Left lung (tissue), 10 donors: ENCODE measurements around the gene HERC3. TPM values are rescaled to one million over a fixed set of nuclear protein-coding genes. Genes with fewer than 3 reads are reported as not detected.

Experiments used
- ATAC-seq: fragments of 200-7000 bp; cut with Tn5 transposase; one replicate; pipeline ENCODE4 v1.9.1; 2020; ENCODE audit warnings: moderate library complexity
- DNase-seq, 4 donors: peaks; one replicate each; pipeline ENCODE4 v3.0.0-alpha.2; 2013 to 2020
- H3K27ac ChIP-seq, 2 donors: fragments of 200-600 bp; sonication (generic) in 1 of 2; one replicate each; pipeline versions ENCODE4 v1.5.0 to v1.8.0; 2020 to 2021
- H3K27me3 ChIP-seq, 2 donors: fragments of 200-600 bp; sonication (generic) in 1 of 2; one replicate each; pipeline versions ENCODE4 v1.5.0 to v1.8.0; 2020 to 2021
- H3K36me3 ChIP-seq, 2 donors: fragments of 200-600 bp; sonication (generic) in 1 of 2; one replicate each; pipeline versions ENCODE4 v1.5.0 to v1.8.0; 2020 to 2021
- H3K4me1 ChIP-seq, 2 donors: fragments of 200-600 bp; one replicate each; pipeline ENCODE4 v1.8.0; 2021
- H3K4me3 ChIP-seq, 2 donors: fragments of 200-600 bp; sonication (generic) in 1 of 2; one replicate each; pipeline versions ENCODE4 v1.5.0 to v1.8.0; 2020 to 2021; ENCODE audit warnings: mild to moderate bottlenecking in 1 of 2
- H3K9me3 ChIP-seq, 2 donors: fragments of 200-600 bp; sonication (generic) in 1 of 2; one replicate each; pipeline versions ENCODE4 v1.5.0 to v1.8.0; 2020 to 2021
- intact Hi-C, 2 donors: fragments of 100-400 bp; cut with DNase I; formaldehyde crosslinking; loops; one replicate each; pipeline versions ENCODE4 v1.11.2 to v1.14.2; 2022
- polyA plus RNA-seq, 6 donors: library from polyadenylated mRNA; unstranded; fragments of 120-200 nt; gene quantifications; one replicate each; pipeline ENCODE4 v1.2.1, GENCODE V29; 2013; ENCODE audit not compliant: insufficient read length in 6 of 6
- total RNA-seq, 2 donors: library from RNA; stranded (reverse); fragmentation: NEBNext Ultra II Directional; extraction: Animal tissue kit (Norgen Biotek cat#: 25700); gene quantifications; one replicate each; pipeline ENCODE4 v1.2.1, GENCODE V29; 2021
- TF ChIP-seq, protein P1 (sequence below), 2 donors: fragments of 200-600 bp; sonication (generic) in 1 of 2; IDR thresholded peaks; one replicate each; pipeline versions ENCODE4 v1.5.0 to v1.8.0; 2021; ENCODE audit warnings: antibody characterized with exemption in 2 of 2
- donor health status: DM: no; HTN: yes; CAD: no.
- donor health status: DM: no; HTN: no; CAD: no.

Gene HERC3
- total and polyA plus RNA-seq, 8 donors = 17.1 to 43.8 (median 22.2) TPM

DNA sequence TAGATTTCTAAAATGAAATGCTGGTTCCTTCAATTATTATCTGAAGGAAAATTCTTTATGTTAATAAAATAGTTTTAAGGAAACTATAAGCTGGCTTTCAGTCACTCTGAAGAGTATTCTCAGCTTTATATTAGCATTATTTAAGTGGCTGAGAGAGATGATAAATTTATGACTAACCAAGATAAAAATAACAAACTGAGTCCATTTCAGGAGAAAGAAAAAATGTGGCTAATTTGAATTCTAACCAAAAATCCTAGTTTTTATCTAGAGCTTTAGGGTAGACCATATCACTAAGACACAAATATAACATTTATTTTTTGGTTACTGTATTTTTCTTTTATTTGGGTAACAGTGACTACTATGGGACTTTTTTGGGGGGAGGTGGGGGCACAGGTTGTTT, 164.8 kb downstream of the HERC3 start:
- DNase-seq (no peak), ATAC-seq (no peak)
- no peaks in the 10 kb centered on the region for H3K9me3 ChIP-seq
- H3K4me3 ChIP-seq = no peak overlapping the region
- no peak overlapping the region for H3K27ac ChIP-seq
- intact Hi-C loops = no loop called here
- H3K27me3 ChIP-seq = no peaks in the 10 kb centered on the region
- H3K4me1 ChIP-seq = peaks cover 0 to 7% of the 10 kb centered on the region in 2 donors
- peaks cover 0 to 21% of the 10 kb centered on the region in 2 donors for H3K36me3 ChIP-seq
- TF ChIP-seq, protein P1, sequence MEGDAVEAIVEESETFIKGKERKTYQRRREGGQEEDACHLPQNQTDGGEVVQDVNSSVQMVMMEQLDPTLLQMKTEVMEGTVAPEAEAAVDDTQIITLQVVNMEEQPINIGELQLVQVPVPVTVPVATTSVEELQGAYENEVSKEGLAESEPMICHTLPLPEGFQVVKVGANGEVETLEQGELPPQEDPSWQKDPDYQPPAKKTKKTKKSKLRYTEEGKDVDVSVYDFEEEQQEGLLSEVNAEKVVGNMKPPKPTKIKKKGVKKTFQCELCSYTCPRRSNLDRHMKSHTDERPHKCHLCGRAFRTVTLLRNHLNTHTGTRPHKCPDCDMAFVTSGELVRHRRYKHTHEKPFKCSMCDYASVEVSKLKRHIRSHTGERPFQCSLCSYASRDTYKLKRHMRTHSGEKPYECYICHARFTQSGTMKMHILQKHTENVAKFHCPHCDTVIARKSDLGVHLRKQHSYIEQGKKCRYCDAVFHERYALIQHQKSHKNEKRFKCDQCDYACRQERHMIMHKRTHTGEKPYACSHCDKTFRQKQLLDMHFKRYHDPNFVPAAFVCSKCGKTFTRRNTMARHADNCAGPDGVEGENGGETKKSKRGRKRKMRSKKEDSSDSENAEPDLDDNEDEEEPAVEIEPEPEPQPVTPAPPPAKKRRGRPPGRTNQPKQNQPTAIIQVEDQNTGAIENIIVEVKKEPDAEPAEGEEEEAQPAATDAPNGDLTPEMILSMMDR (IDR thresholded peaks at IDR 0.05) = no peak

- Histone ChIP-seq H3K27me3 (no peaks in the 10 kb centered on the region), H3K36me3 (peaks cover 0 to 14% of the 10 kb centered on the region in 2 donors), H3K4me3 (no peak overlapping the region), H3K9me3 (no peaks in the 10 kb centered on the region), H3K27ac (no peak overlapping the region), H3K4me1 (peaks cover 0 to 7% of the 10 kb centered on the region in 2 donors)
- ATAC-seq (no peak), DNase-seq (no peak)
- intact Hi-C loops = no loop called here
- TF ChIP-seq, protein P1 (IDR thresholded peaks at IDR 0.05) = no peak
Observed at GRCh38 chr4:88757776-88758175, 165.5 kb downstream of the HERC3 start.

Other genes with a start within 250 kb of the HERC3 start
- gene HERC6, start 213.6 kb upstream of the HERC3 start, total RNA-seq = 10 to 100 TPM; 13.2 to 21.9 TPM
- 10 to 100 TPM; 10.7 to 15.9 (median 12.5) TPM for gene HERC6, start 213.6 kb upstream of the HERC3 start, polyA plus RNA-seq
- 1 to 10 TPM; 5.5 to 8.0 TPM for gene HERC5, start 135.4 kb upstream of the HERC3 start, total RNA-seq
- gene HERC5, start 135.4 kb upstream of the HERC3 start, polyA plus RNA-seq = 1 to 10 TPM; 4.4 to 6.1 (median 5.2) TPM
- 10 to 100 TPM; 63.5 to 67.1 TPM for gene PYURF, start 68.7 kb upstream of the HERC3 start, total RNA-seq
- 100 to 1,000 TPM; 103 to 120 (median 110) TPM for gene PYURF, start 68.7 kb upstream of the HERC3 start, polyA plus RNA-seq
- 1 to 10 TPM; 3.2 to 4.7 TPM for gene NAP1L5, start 105.3 kb downstream of the HERC3 start, total RNA-seq
- 10 to 100 TPM; 11.0 to 12.5 (median 12.0) TPM for gene NAP1L5, start 105.3 kb downstream of the HERC3 start, polyA plus RNA-seq